GM23338 (cell line): ENCODE results near the gene ZNF816. TPM values are rescaled to one million over a fixed set of nuclear protein-coding genes. Genes with fewer than 3 reads are reported as not detected.

ENCODE experiments used
- ATAC-seq: fragments of 200-7000 bp; cut with Tn5 transposase; 3 replicates; pipeline ENCODE4 v1.9.1; 2020
- DNase-seq: peaks from one replicate; pipeline ENCODE4 v3.0.0-alpha.2; 2015; ENCODE audit warnings: low spot score
- H2AFZ ChIP-seq: fragments of 200-600 bp; sonication (generic); 2 replicates; pipeline ENCODE4 v1.8.0; 2016; ENCODE audit warnings: antibody characterized with exemption, mild to moderate bottlenecking, moderate library complexity
- H3F3A ChIP-seq: fragments of 200-600 bp; sonication (generic); replicated peaks from 2 replicates; pipeline ENCODE4 v1.8.0; 2017; ENCODE audit warnings: antibody characterized with exemption, mixed run types, low read depth
- H3K27ac ChIP-seq: fragments of 200-600 bp; sonication (generic); 2 replicates; pipeline ENCODE4 v1.6.1; 2016; ENCODE audit warnings: low read depth
- H3K27me3 ChIP-seq: fragments of 200-600 bp; sonication (generic); 2 replicates; pipeline ENCODE4 v1.8.0; 2016; ENCODE audit warnings: mild to moderate bottlenecking, mixed run types, moderate library complexity; ENCODE audit not compliant: insufficient read depth
- H3K36me3 ChIP-seq: fragments of 200-600 bp; sonication (generic); 2 replicates; pipeline ENCODE4 v1.8.0; 2016; ENCODE audit warnings: mild to moderate bottlenecking; ENCODE audit not compliant: insufficient read depth
- H3K4me1 ChIP-seq: fragments of 200-600 bp; sonication (generic); 2 replicates; pipeline ENCODE4 v1.8.0; 2016; ENCODE audit warnings: mild to moderate bottlenecking, moderate library complexity; ENCODE audit not compliant: insufficient read depth
- H3K4me2 ChIP-seq: fragments of 200-600 bp; sonication (generic); 2 replicates; pipeline ENCODE4 v1.7.1; 2017; ENCODE audit warnings: mixed run types
- H3K4me3 ChIP-seq: fragments of 200-600 bp; sonication (generic); 2 replicates; pipeline ENCODE4 v1.6.1; 2016; ENCODE audit warnings: mixed run types
- H3K79me2 ChIP-seq: fragments of 200-600 bp; sonication (generic); replicated peaks from 2 replicates; pipeline ENCODE4 v1.8.0; 2017; ENCODE audit warnings: mild to moderate bottlenecking; ENCODE audit not compliant: insufficient read depth
- H3K9me2 ChIP-seq: fragments of 200-600 bp; sonication (generic); 2 replicates; pipeline ENCODE4 v1.8.0; 2017; ENCODE audit not compliant: insufficient read depth
- H4K20me1 ChIP-seq: fragments of 200-600 bp; sonication (generic); replicated peaks from 2 replicates; pipeline ENCODE4 v1.8.0; 2017; ENCODE audit warnings: mild to moderate bottlenecking; ENCODE audit not compliant: insufficient read depth
- H3K27ac Mint-ChIP-seq: 2 replicates; pipeline ENCODE4 v1.8.0; 2020; ENCODE audit warnings: inconsistent platforms, mild to moderate bottlenecking, moderate library complexity, mixed read lengths
- H3K27me3 Mint-ChIP-seq: 3 replicates; pipeline ENCODE4 v1.8.0; 2022; ENCODE audit warnings: low read depth, mild to moderate bottlenecking, moderate library complexity, mixed read lengths, inconsistent platforms; ENCODE audit not compliant: insufficient read depth, poor library complexity
- H3K36me3 Mint-ChIP-seq: 3 replicates; pipeline ENCODE4 v1.8.0; 2021; ENCODE audit warnings: low read depth, mild to moderate bottlenecking, inconsistent platforms, moderate library complexity, mixed read lengths
- H3K4me1 Mint-ChIP-seq: 3 replicates; pipeline ENCODE4 v1.8.0; 2020; ENCODE audit warnings: mild to moderate bottlenecking, inconsistent platforms, mixed read lengths
- H3K4me3 Mint-ChIP-seq: 3 replicates; pipeline ENCODE4 v1.8.0; 2021; ENCODE audit warnings: moderate library complexity, mild to moderate bottlenecking, inconsistent platforms, mixed read lengths
- H3K9me3 Mint-ChIP-seq: 3 replicates; pipeline ENCODE4 v1.8.0; 2020; ENCODE audit warnings: moderate library complexity, mild to moderate bottlenecking, inconsistent platforms, mixed read lengths
- CREB1 ChIP-seq: fragments of 250-450 bp; sonication (Bioruptor Pico); IDR thresholded peaks from 2 replicates; pipeline ENCODE4 v1.5.0; 2020; ENCODE audit warnings: low read depth, mild to moderate bottlenecking, moderate library complexity
- CTCF ChIP-seq, 2 experiments: fragments of 200-600 bp in 1 of 2; sonication (generic) in 1 of 2; conservative IDR thresholded peaks; 2 replicates each; pipeline versions ENCODE4 v1.5.1 to v1.6.1; 2016 to 2017; ENCODE audit warnings: antibody characterized with exemption in 2 of 2, low read depth in 2 of 2, mild to moderate bottlenecking in 2 of 2, moderate library complexity in 1 of 2
- ETS1 ChIP-seq: IDR thresholded peaks from 2 replicates; pipeline ENCODE4 v1.6.1; 2016; ENCODE audit warnings: antibody characterized with exemption
- EZH2 ChIP-seq: fragments of 200-600 bp; sonication (generic); IDR thresholded peaks from one replicate; pipeline ENCODE4 v1.8.0; 2017; ENCODE audit warnings: antibody characterized with exemption, mild to moderate bottlenecking, low read depth; ENCODE audit not compliant: unreplicated experiment
- EZH2phosphoT487 ChIP-seq: fragments of 200-600 bp; sonication (generic); IDR thresholded peaks from one replicate; pipeline ENCODE4 v1.8.1; 2018; ENCODE audit warnings: antibody characterized with exemption; ENCODE audit not compliant: unreplicated experiment
- JUNB ChIP-seq: IDR thresholded peaks from one replicate; pipeline ENCODE4 v1.6.1; 2016; ENCODE audit warnings: antibody characterized with exemption; ENCODE audit not compliant: unreplicated experiment
- NANOG ChIP-seq: IDR thresholded peaks from 2 replicates; pipeline ENCODE4 v1.6.1; 2016; ENCODE audit warnings: antibody characterized with exemption, borderline replicate concordance
- POLR2AphosphoS5 ChIP-seq: IDR thresholded peaks from 2 replicates; pipeline ENCODE4 v1.6.1; 2016; ENCODE audit warnings: antibody characterized with exemption, low read depth
- REST ChIP-seq: IDR thresholded peaks from one replicate; pipeline ENCODE4 v1.6.1; 2018; ENCODE audit warnings: antibody characterized with exemption; ENCODE audit not compliant: unreplicated experiment
- STAT1 ChIP-seq: IDR thresholded peaks from one replicate; pipeline ENCODE4 v1.6.1; 2016; ENCODE audit warnings: antibody characterized with exemption; ENCODE audit not compliant: unreplicated experiment
- ZNF114 ChIP-seq: fragments of 250-450 bp; sonication (Bioruptor Pico); IDR thresholded peaks from 2 replicates; pipeline ENCODE4 v1.5.0; 2020; ENCODE audit warnings: mild to moderate bottlenecking, moderate library complexity
- ZNF331 ChIP-seq: fragments of 250-450 bp; sonication (Bioruptor Pico); IDR thresholded peaks from 2 replicates; pipeline ENCODE4 v1.5.0; 2020; ENCODE audit warnings: low read depth, mild to moderate bottlenecking, moderate library complexity
- ZNF462 ChIP-seq: fragments of 250-450 bp; sonication (Bioruptor Pico); IDR thresholded peaks from 2 replicates; pipeline ENCODE4 v1.5.0; 2020; ENCODE audit warnings: mild to moderate bottlenecking, moderate library complexity
- polyA plus RNA-seq: library from polyadenylated mRNA; unstranded; fragments of >200 nt; fragmentation: Nextera tagmentation; extraction: Ambion mirVana; gene quantifications from 2 replicates; pipeline ENCODE4 v1.2.1, GENCODE V29; 2016
- total RNA-seq: library from RNA; depleted of rRNA; stranded (reverse); fragments of >200 nt; shearing (Covaris generic); gene quantifications from 2 replicates; pipeline ENCODE4 v1.2.3, GENCODE V29; 2014

The ZNF816 gene
- total and polyA plus RNA-seq, 2 experiments from 2014 or later: 7.0 to 9.5 TPM

- peak; percentile 6 for ATAC-seq
- Histone ChIP-seq H3K4me1 (peaks cover 17% of the 10 kb centered on the region), H3F3A (no peaks in the 10 kb centered on the region; the same call in 1 of the 2 replicates), H2AFZ (peak overlapping the region; percentile 87), H3K79me2 (peaks cover 32% of the 10 kb centered on the region), H3K9me2 (no peaks in the 10 kb centered on the region), H3K4me2 (peak overlapping the region; percentile 88), H3K27me3 (no peaks in the 10 kb centered on the region), H3K4me3 (peak overlapping the region; percentile 86), H3K27ac (no peak overlapping the region), H3K36me3 (no peaks in the 10 kb centered on the region), H4K20me1 (peaks cover 5% of the 10 kb centered on the region; the same call in 1 of the 2 replicates)
- peaks cover 18% of the 10 kb centered on the region for H3K36me3 Mint-ChIP-seq
- TF ChIP-seq JUNB (no peak), POLR2AphosphoS5 (no peak), ZNF462 (CRISPR knock-in tag) (no peak), CTCF (conservative IDR thresholded peaks at IDR 0.05; ENCODE audit: low read depth in 2 of 2) (no peak), CREB1 (CRISPR knock-in tag) (no peak), EZH2 (no peak), NANOG (no peak), ZNF114 (CRISPR knock-in tag) (no peak), STAT1 (no peak), REST (no peak), ETS1 (no peak), EZH2phosphoT487 (no peak), ZNF331 (no peak)
- H3K27ac Mint-ChIP-seq: peak overlapping the region; percentile 87; the same call in 1 of the 2 replicates
- DNase-seq: no peak
- H3K27me3 Mint-ChIP-seq: no peaks in the 10 kb centered on the region
- peak overlapping the region; percentile 98 for H3K4me3 Mint-ChIP-seq
- no peaks in the 10 kb centered on the region; the same call in 2 of the 3 replicates for H3K9me3 Mint-ChIP-seq
- peaks cover 17% of the 10 kb centered on the region for H3K4me1 Mint-ChIP-seq
Measured at GRCh38 chr19:52961981-52962380, 700 bp downstream of the ZNF816 start.
